CD4-positive, alpha-beta T cell treated with Interleukin-10 for 1 hour (primary cell): ENCODE measurements around the gene ITM2C.

ENCODE experiments used
- DNase-seq: peaks from one replicate; pipeline ENCODE4 v3.0.0-alpha.2; 2020

Gene ITM2C

GRCh38 chr2:230874456-230874855 lies 9.7 kb downstream of the ITM2C start:
- no peak for DNase-seq

DNA sequence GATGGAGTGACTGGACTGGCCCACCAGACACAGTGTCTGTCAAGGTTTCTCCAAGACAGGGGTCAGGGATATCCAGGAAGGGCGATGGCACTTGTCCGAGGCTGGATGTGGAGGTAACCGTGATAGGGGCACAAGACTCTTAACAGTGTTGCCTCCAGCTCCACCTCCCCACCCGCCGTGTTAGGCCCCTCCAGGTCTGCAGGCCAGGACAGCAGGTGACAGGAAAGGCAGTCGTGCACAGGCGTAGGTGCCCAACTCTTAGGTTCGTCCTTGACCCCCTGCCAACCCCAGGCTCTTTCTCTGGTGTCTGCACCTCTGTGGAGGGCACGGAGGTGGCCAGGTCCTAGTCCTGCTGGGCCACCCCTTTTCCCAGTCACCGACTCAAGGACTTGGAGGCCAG lies 10.1 kb downstream of the ITM2C start:
- no peak for DNase-seq

GRCh38 chr2:230875347-230876315 lies 10.9 kb downstream of the ITM2C start:
- no peak for DNase-seq

- DNase-seq, result no peak
These were observed 12.5 kb downstream of the ITM2C start for GRCh38 chr2:230877116-230877758.

GRCh38 chr2:230877759-230878598 lies 13.2 kb downstream of the ITM2C start:
- peak; percentile 67 for DNase-seq

GRCh38 chr2:230878599-230879188 lies 14.0 kb downstream of the ITM2C start:
- DNase-seq, result no peak

DNA sequence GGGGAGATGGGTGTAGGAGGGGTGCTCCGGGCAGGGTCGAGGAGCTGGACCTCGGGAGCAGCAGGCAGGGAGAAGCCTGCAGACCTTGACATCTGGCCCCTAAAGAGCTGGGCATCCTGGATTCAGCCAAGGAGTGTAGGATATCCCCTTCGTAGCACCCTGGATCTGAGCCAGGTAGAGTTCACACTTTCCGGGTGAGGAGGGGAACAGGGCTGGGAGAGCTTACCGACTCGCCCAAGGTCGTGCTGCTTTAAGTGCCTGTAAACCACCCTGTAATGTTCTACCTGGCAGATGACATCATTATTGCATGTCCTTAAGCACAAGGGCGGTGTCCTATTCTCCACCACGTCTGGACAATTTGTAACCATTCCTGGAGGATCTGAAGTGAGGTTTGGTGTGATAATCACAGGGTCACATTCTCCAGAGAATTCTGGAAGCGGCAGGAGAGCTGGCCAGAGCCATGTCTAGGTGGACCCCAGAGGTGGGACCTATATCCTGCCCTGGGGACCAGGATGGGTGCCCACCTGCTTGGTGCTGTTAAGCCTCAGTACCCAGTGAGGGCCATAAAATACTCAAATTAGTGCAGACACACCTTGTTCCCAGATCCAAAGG lies 14.6 kb downstream of the ITM2C start:
- no peak for DNase-seq

- DNase-seq, result no peak
These were observed 15.1 kb downstream of the ITM2C start for GRCh38 chr2:230879891-230880290.

GRCh38 chr2:230881840-230882239 lies 17.1 kb downstream of the ITM2C start:
- DNase-seq, result no peak

GRCh38 chr2:230885463-230886130 lies 20.9 kb downstream of the ITM2C start:
- DNase-seq, result no peak

GRCh38 chr2:230886206-230886605 lies 21.5 kb downstream of the ITM2C start:
- no peak for DNase-seq

DNA sequence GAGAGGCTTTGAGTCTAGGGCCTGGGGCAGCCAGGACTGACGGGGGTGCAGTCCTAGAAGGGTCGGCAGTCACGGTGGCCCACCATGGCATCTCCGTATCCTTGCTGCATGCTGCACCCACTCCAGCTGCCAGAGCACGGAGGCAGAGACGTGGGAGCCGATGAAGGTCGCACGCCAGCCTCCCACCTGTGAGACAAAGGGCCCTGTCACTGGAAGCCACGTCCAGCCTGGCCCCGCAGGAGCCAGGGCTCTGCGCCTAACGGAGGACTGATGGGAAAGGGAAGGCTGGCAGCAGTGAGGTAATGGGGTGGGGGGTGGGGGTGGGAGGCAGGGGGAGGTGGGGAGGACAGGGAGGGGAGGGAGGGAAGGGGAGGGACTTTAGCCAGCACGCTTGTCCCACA lies 21.9 kb downstream of the ITM2C start:
- no peak for DNase-seq

- no peak for DNase-seq
These were observed 22.6 kb downstream of the ITM2C start for GRCh38 chr2:230887342-230887741.

DNA sequence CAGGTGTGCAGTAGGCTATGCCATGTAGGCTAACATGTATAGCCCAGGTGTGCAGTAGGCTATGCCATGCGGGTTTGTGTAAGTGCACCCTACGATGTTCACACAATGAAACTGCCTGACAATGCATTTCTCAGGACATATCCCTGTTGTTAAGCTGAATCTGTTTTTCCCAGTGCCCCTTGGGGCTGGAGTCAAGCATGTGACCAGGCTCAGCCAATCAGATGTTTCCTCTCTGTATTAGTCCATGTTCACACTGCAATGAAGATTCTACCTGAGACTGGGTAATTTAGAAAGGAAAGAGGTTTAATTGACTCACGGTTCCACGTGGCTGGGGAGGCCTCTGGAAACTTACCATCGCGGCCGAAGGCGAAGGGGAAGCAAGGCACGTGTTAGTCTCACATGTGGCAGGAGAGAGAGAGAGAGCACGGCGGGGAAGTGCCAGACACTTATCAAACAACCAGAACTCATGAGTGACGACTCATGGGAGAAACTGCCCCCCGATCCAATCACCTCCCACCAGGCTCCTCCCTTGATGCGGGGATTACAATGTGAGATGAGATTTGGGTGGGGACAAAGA lies 24.2 kb downstream of the ITM2C start:
- DNase-seq, result no peak

DNA sequence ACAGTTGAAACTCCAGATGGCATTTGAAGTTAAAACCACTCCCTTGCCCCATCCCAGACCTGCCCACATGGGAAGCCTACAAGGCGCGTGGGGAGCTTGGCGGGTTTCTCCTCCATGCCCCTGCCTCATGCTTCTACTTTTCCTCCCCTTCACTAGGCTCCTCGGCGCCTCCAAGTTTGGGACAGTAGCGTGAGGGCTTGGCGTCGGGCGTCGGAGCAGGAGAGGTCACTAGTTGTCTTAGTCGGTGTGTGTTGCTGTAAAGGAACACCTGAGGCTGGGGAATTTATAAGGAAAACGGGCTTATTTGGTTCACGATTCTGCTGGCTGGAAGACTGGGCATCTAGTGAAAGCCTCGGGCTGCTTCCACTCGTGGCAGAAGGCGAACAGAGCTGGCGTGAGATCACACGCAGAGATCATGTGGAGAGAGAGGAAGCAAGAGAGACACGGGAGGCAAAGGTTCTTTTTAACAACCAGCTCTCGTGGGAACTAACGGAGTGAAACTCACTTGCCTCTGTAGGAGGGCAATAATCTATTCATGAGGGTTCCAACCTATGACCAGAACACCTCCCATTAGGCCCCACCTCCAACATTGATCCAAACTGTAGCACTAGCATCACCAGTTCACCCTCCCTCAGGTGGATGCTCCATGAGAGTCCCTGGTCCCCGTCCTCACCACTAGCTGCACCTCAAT lies 25.3 kb downstream of the ITM2C start:
- DNase-seq, result no peak

GRCh38 chr2:230890646-230891045 lies 25.9 kb downstream of the ITM2C start:
- no peak for DNase-seq

- no peak for DNase-seq
These were observed 26.3 kb downstream of the ITM2C start for GRCh38 chr2:230891064-230891463.

- DNase-seq, result no peak
These were observed 26.8 kb downstream of the ITM2C start for GRCh38 chr2:230891509-230891908.

- DNase-seq, result no peak
These were observed 28.6 kb downstream of the ITM2C start for GRCh38 chr2:230893338-230893737.

DNA sequence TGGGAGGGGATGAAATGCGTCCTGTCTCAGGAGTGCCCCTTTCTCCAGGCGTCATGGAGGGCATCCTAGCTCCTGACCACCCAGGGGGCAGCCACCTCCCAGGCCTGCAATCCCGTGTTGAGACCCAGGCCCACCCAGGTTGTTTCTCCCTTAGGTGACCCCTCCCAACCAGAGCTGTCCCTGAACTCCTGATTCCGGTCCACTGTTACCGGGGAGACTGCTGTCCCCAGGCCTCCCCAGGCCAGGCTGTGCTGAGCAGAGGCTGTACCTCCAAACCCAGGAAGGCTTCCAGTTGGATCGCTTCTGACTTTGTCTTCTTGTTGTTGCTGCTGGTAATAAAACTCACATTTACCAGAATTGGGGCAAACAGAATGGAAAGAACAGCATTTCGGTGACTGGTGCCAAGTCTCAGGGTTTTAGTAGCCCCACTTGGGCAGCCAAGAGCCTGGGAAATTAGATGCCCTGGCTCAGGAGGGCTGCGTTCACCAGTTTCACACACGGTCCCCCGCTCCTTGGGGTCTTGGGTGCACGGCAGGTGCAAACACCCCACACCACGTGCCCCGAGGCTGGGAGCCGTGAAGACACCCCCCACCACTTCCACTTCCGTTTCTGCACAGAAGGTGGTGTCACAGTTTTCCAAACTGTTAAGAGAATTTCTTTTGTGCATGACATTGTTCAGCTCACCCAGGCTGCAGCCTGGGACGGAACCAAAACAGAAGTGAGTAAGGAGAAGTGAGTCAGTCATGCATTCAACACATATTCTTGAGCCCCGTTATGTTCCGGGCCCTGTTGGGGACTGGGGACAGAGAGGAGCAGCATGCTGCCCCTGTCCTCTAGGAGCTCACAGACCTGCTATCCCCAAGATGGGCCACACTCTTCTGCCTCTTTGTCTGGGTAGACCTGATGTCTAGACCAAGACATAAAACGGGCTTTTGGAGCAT lies 29.4 kb downstream of the ITM2C start:
- DNase-seq, result no peak
